Activated T-helper 9 cell treated with anti-CD3 and anti-CD28 coated beads, Interleukin-2, amount 50 U/mL, for 16 hours (primary cell): ENCODE measurements around the gene PRPSAP1.

ENCODE experiments used
- DNase-seq: peaks from one replicate; pipeline ENCODE4 v3.0.0-alpha.2; 2020; ENCODE audit warnings: low read depth

PRPSAP1 gene

GRCh38 chr17:76353599-76354316 lies at the start of gene PRPSAP1:
TSS of gene PRPSAP1 (minus strand) at chr17:76353916. CDS start at chr17:76353703, 213 bp downstream.
- DNase-seq = peak; percentile 72

DNA sequence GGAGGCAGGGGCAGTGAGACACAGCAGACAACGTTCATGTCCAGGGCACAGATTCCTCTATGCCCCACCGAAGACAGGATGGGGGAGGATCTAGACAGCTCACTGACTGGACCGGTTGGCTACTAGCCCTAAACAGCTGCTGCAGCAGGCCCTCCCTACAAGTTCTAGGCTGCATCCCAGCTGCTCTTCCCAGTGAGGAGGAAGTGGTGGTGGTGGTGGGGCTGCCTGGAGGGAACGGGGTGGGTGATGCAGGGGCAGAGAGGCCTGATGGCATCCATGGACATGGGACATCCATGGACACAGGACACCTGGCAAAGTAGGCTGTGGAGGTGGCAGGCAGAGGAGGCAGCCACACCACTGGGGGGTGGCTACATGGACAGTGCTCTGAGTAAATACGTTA lies 49.0 kb upstream of the PRPSAP1 start:
- DNase-seq = no peak

- no peak for DNase-seq
Measured at GRCh38 chr17:76399175-76400172, 45.8 kb upstream of the PRPSAP1 start.

DNA sequence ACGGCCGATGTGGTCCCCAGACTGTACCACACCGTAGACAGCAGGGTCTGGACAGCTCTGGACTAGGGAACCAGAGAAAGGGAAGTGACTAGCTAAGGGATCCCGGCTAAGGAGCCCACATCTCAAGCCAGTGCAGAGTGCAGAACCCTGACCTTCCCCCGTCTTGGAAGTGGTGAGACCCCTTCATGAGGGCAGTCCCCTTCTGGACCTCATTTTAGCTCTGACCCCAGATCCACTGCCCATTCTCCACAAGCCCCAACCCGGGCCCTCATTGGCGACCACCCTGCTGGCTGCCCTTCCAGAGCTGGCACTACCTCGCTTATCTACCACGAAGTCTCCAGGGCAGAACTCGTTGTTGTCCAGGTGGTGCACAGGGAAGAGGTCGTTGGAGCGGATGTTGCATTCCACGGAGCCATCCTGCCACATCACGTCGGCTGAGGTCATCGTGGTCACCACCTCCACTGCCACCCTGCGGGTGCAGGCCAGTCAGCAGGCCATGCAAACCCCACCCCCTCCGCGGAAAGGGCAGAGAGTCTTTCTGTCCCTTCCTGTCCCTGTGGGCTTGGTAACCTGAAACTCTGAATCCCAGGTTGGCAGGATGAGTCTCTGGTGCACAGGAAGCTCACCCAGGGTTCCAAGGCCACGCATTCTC lies 44.9 kb upstream of the PRPSAP1 start:
- DNase-seq = no peak

- DNase-seq = peak; percentile 70
Measured at GRCh38 chr17:76397687-76398522, 44.2 kb upstream of the PRPSAP1 start.

DNA sequence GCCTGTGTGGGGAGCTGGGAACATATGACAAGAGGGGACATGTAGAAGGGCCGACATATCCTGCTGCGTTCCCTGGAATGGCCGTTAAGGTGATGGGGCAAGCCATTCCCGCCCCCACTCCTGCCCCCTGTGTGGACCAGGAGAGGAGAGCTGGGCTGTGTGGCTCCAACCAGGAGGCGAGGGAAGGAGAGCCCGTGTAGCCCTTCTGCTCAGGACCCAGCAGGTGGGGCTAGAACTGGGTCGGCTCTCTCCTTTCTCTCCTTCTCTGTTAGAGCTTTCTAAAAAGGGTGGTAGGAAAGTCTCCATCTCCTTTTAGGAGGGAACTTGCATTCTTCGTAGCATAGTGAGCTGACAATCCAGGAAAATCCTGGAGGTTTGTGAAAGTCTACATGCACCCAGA lies 43.5 kb upstream of the PRPSAP1 start:
- DNase-seq = no peak

GRCh38 chr17:76395980-76396379 lies 42.3 kb upstream of the PRPSAP1 start:
- DNase-seq = no peak

- no peak for DNase-seq
Measured at GRCh38 chr17:76394166-76394565, 40.5 kb upstream of the PRPSAP1 start.

DNA sequence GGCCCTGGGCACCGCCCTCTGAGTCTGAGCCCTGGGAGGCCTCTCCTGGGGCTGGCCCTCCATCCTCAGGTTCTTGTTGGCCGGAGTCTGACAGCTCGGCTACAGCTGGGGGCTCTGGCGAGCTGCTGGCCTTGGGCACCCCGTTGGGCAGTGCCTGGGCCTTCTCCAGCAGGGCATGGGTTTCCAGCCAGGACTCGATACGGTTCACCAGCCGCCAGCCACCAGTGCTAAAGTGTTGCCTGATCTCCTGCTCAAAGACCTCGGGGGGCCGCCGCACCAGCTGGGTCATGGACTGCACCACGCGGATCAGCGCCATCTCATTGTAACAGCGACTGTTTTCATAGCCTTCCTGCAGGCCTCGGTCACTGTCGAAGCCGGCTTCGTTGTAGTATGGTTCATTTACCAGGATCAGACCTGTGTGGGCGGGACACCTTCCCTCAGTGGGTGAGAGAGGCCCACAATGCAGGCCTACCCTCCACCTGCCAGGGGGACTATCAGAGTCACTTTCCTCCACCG lies 37.5 kb upstream of the PRPSAP1 start:
- no peak for DNase-seq

DNA sequence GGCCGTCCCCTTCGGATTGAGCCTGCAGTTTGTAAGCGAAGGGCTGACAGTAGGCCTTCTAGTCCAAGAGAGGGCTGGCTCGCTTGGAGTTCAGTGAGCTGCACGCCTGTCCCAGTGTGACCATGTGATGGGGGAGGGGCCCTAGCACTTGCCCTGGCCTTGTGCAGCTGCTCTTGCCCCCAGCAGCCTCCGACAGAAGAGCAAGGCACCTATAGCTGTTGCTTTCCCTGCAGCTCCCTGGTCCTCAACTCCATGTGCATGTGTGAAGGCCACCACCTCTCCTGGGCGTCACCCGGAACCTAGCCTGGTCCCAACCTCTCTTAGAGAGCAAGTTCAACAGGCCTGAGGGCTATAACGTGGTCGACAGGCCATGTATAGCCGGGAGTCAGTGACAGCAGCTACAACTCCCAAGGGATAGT lies 36.3 kb upstream of the PRPSAP1 start:
- no peak for DNase-seq

- DNase-seq = no peak
Measured at GRCh38 chr17:76388966-76389888, 35.5 kb upstream of the PRPSAP1 start.

- no peak for DNase-seq
Measured at GRCh38 chr17:76386966-76387765, 33.5 kb upstream of the PRPSAP1 start.

DNA sequence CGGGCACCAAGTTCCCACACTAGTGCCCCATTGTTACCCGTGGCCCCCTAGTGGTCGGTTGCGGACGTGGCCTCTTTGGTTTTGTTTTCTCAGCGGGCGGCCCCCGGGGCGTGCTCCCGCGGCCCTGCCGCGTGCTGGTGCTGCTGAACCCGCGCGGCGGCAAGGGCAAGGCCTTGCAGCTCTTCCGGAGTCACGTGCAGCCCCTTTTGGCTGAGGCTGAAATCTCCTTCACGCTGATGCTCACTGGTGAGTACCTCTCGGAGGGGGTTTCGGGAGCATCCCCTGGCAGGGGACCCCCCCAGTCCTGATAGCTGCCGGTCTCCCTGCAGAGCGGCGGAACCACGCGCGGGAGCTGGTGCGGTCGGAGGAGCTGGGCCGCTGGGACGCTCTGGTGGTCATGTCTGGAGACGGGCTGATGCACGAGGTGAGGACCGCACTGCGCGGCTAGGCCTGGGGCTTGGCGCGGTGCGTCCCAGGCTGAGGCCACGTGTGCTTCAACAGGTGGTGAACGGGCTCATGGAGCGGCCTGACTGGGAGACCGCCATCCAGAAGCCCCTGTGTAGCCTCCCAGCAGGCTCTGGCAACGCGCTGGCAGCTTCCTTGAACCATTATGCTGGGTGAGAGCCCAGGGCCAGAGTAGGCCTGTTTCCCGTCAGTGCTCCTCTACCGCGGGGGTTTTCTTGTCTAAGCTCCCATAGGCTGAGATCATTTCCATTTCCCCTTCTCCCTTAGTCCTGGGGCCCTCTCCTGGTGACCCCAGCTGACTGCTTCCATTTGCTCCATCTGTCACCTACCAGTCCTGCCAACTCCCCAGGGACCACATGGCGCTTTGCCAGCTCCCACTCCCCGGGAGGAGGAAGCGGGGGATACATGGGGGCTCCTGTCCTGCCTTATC lies 32.4 kb upstream of the PRPSAP1 start:
- DNase-seq = peak; percentile 72

- DNase-seq = peak; percentile 37
Measured at GRCh38 chr17:76384987-76385891, 31.5 kb upstream of the PRPSAP1 start.

- DNase-seq = peak; percentile 52
Measured at GRCh38 chr17:76384222-76384986, 30.7 kb upstream of the PRPSAP1 start, which contains the start of gene SPHK1. TSS of gene SPHK1 (plus strand) at chr17:76384609. CDS start at chr17:76385645, 1,036 bp downstream.

- peak; percentile 20 for DNase-seq
Measured at GRCh38 chr17:76383546-76384221, 30.0 kb upstream of the PRPSAP1 start.
